K562 (cell line): ENCODE measurements around the gene SAT2. TPM values are rescaled to one million over a fixed set of nuclear protein-coding genes. Genes with fewer than 3 reads are reported as not detected.

ENCODE experiments used
- CHD2 ChIP-seq: IDR thresholded peaks from 2 replicates; pipeline ENCODE4 v1.6.1; 2011; ENCODE audit warnings: low read depth, low read length
- CREM ChIP-seq: IDR thresholded peaks from 2 replicates; pipeline ENCODE4 v1.6.1; 2014; ENCODE audit warnings: antibody characterized with exemption, low read depth
- NR4A1 ChIP-seq, 2 experiments: fragments of 250-450 bp in 1 of 2; fragments of 450-650 bp in 1 of 2; sonication (Bioruptor Pico) in 1 of 2; IDR thresholded peaks; 2 replicates each; pipeline versions ENCODE4 v1.4.0 to v1.6.1; 2016 to 2020; ENCODE audit warnings: mild to moderate bottlenecking in 2 of 2, missing compliant biosample characterization in 1 of 2, missing genetic modification characterization in 1 of 2, moderate library complexity in 1 of 2
- RHOXF2B ChIP-seq: fragments of 250-450 bp; sonication (Bioruptor Pico); conservative IDR thresholded peaks from 2 replicates; pipeline ENCODE4 v1.5.1; 2021
- WHSC1 ChIP-seq: IDR thresholded peaks from one replicate; pipeline ENCODE4 v1.6.1; 2012; ENCODE audit warnings: low read length, control low read depth, inconsistent platforms
- ZMIZ1 ChIP-seq, 2 experiments: fragments of 150-350 bp in 1 of 2; IDR thresholded peaks; 2 replicates each; pipeline ENCODE4 v1.6.1; 2012 to 2016; ENCODE audit warnings: low read depth in 2 of 2, low read length in 2 of 2, mild to moderate bottlenecking in 1 of 2, moderate library complexity in 1 of 2
- polyA plus RNA-seq, 8 experiments: library from polyadenylated mRNA; depleted of rRNA in 4 of 8; stranded (reverse) in 5 of 8; unstranded in 3 of 8; fragments of >200 nt; fragmentation: Nextera tagmentation in 2 of 8; fragmentation: Illumina TruSeq in 1 of 8; extraction: Ambion mirVana in 2 of 8; extraction: Trizol in 1 of 8; gene quantifications; 2 replicates each; pipeline versions ENCODE4 v1.2.1 to v1.2.3, GENCODE V29; 2011 to 2014; ENCODE audit warnings: inconsistent platforms in 1 of 8, missing spikeins in 1 of 8
- total RNA-seq, 7 experiments: library from RNA; depleted of rRNA in 6 of 7; stranded (reverse); fragments of >200 nt in 6 of 7; fragmentation: Illumina TruSeq in 2 of 7; extraction: Trizol in 2 of 7; gene quantifications; 2 replicates each; pipeline versions ENCODE4 v1.2.1 to v1.2.3, GENCODE V29; 2011 to 2021; ENCODE audit warnings: low replicate concordance in 1 of 7
- TF ChIP-seq, protein P1 (sequence below): fragments of 200-600 bp; sonication (generic); IDR thresholded peaks from one replicate; pipeline ENCODE4 v1.6.1; 2012; ENCODE audit warnings: mild to moderate bottlenecking, low read depth, low read length, inconsistent platforms

Gene SAT2
- total and polyA plus RNA-seq, 9 of the 15 experiments (the other 6 are each of a cell fraction or from before 2014, with no cell fraction given), result 2.0 to 8.0 (median 5.3) TPM

GRCh38 chr17:7579834-7580603, 47.6 kb downstream of the SAT2 start (continued):
- TF ChIP-seq, protein P1, sequence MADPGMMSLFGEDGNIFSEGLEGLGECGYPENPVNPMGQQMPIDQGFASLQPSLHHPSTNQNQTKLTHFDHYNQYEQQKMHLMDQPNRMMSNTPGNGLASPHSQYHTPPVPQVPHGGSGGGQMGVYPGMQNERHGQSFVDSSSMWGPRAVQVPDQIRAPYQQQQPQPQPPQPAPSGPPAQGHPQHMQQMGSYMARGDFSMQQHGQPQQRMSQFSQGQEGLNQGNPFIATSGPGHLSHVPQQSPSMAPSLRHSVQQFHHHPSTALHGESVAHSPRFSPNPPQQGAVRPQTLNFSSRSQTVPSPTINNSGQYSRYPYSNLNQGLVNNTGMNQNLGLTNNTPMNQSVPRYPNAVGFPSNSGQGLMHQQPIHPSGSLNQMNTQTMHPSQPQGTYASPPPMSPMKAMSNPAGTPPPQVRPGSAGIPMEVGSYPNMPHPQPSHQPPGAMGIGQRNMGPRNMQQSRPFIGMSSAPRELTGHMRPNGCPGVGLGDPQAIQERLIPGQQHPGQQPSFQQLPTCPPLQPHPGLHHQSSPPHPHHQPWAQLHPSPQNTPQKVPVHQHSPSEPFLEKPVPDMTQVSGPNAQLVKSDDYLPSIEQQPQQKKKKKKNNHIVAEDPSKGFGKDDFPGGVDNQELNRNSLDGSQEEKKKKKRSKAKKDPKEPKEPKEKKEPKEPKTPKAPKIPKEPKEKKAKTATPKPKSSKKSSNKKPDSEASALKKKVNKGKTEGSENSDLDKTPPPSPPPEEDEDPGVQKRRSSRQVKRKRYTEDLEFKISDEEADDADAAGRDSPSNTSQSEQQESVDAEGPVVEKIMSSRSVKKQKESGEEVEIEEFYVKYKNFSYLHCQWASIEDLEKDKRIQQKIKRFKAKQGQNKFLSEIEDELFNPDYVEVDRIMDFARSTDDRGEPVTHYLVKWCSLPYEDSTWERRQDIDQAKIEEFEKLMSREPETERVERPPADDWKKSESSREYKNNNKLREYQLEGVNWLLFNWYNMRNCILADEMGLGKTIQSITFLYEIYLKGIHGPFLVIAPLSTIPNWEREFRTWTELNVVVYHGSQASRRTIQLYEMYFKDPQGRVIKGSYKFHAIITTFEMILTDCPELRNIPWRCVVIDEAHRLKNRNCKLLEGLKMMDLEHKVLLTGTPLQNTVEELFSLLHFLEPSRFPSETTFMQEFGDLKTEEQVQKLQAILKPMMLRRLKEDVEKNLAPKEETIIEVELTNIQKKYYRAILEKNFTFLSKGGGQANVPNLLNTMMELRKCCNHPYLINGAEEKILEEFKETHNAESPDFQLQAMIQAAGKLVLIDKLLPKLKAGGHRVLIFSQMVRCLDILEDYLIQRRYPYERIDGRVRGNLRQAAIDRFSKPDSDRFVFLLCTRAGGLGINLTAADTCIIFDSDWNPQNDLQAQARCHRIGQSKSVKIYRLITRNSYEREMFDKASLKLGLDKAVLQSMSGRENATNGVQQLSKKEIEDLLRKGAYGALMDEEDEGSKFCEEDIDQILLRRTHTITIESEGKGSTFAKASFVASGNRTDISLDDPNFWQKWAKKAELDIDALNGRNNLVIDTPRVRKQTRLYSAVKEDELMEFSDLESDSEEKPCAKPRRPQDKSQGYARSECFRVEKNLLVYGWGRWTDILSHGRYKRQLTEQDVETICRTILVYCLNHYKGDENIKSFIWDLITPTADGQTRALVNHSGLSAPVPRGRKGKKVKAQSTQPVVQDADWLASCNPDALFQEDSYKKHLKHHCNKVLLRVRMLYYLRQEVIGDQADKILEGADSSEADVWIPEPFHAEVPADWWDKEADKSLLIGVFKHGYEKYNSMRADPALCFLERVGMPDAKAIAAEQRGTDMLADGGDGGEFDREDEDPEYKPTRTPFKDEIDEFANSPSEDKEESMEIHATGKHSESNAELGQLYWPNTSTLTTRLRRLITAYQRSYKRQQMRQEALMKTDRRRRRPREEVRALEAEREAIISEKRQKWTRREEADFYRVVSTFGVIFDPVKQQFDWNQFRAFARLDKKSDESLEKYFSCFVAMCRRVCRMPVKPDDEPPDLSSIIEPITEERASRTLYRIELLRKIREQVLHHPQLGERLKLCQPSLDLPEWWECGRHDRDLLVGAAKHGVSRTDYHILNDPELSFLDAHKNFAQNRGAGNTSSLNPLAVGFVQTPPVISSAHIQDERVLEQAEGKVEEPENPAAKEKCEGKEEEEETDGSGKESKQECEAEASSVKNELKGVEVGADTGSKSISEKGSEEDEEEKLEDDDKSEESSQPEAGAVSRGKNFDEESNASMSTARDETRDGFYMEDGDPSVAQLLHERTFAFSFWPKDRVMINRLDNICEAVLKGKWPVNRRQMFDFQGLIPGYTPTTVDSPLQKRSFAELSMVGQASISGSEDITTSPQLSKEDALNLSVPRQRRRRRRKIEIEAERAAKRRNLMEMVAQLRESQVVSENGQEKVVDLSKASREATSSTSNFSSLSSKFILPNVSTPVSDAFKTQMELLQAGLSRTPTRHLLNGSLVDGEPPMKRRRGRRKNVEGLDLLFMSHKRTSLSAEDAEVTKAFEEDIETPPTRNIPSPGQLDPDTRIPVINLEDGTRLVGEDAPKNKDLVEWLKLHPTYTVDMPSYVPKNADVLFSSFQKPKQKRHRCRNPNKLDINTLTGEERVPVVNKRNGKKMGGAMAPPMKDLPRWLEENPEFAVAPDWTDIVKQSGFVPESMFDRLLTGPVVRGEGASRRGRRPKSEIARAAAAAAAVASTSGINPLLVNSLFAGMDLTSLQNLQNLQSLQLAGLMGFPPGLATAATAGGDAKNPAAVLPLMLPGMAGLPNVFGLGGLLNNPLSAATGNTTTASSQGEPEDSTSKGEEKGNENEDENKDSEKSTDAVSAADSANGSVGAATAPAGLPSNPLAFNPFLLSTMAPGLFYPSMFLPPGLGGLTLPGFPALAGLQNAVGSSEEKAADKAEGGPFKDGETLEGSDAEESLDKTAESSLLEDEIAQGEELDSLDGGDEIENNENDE, result peak; percentile 2
- TF ChIP-seq CREM (0 out of 2 replicates have a peak, but pooled peaks have one; percentile 1), WHSC1 (no peak), RHOXF2B (no peak), ZMIZ1 (IDR thresholded peaks at IDR 0.05; ENCODE audit: low read depth in 2 of 2, low read length in 2 of 2) (no peak), NR4A1 (CRISPR knock-in tag; IDR thresholded peaks at IDR 0.05) (no peak), NR4A1 (tag; IDR thresholded peaks at IDR 0.05) (no peak), CHD2 (0 out of 2 replicates have a peak, but pooled peaks have one; percentile 3)
